ENCODE measurements around the gene DGKB.

DNA sequence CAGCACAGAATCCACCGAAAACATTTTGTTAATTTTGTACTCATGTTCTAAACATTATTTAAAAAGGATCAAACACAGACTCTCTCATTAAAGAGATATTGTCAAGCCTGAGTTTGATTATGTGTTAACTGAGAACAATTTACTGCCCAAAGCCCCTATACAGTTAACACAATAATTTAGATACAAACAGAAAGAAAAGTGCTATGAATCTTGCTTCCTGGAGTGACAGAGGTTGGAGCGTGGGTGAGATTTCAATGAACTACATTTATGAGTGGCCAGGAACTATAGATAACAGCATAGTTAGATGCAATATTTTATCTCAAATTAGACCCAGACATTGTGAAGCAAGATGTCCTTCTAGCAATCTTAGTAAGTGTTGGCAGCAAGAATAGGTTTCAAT is 464.2 kb downstream of the DGKB start:
- TF ChIP-seq ZC3H11A (IDR thresholded peaks at IDR 0.05) (no peak), CTCF (IDR thresholded peaks at IDR 0.05) (no peak), SREBF2 (IDR thresholded peaks at IDR 0.05) (no peak), PHF8 (IDR thresholded peaks at IDR 0.05; ENCODE audit: borderline replicate concordance, low read depth) (no peak), E2F6 (IDR thresholded peaks at IDR 0.05; ENCODE audit: borderline replicate concordance, low read depth) (no peak), MAX (IDR thresholded peaks at IDR 0.05) (no peak), JUN (IDR thresholded peaks at IDR 0.05) (no peak), POLR2A (IDR thresholded peaks at IDR 0.05; ENCODE audit: low read length) (no peak), RFX5 (IDR thresholded peaks at IDR 0.05) (no peak), POLR2AphosphoS2 (conservative IDR thresholded peaks at IDR 0.05; ENCODE audit: low read length) (no peak)

Data from A549 (cell line).